C4-2B (cell line): ENCODE measurements around the gene SMIM27.
A peak's percentile ranks its signal among the peaks of the same experiment; 100 is the strongest.

Source experiments
- H3K27ac ChIP-seq: fragments of 450-650 bp; 2 replicates; pipeline ENCODE4 v1.5.1; 2017
- CTCF ChIP-seq: fragments of 450-650 bp; conservative IDR thresholded peaks from 2 replicates; pipeline ENCODE4 v1.5.1; 2017; ENCODE audit warnings: mild to moderate bottlenecking
- ZFX ChIP-seq: fragments of 450-650 bp; IDR thresholded peaks from 2 replicates; pipeline ENCODE4 v1.6.1; 2017

Gene SMIM27

DNA sequence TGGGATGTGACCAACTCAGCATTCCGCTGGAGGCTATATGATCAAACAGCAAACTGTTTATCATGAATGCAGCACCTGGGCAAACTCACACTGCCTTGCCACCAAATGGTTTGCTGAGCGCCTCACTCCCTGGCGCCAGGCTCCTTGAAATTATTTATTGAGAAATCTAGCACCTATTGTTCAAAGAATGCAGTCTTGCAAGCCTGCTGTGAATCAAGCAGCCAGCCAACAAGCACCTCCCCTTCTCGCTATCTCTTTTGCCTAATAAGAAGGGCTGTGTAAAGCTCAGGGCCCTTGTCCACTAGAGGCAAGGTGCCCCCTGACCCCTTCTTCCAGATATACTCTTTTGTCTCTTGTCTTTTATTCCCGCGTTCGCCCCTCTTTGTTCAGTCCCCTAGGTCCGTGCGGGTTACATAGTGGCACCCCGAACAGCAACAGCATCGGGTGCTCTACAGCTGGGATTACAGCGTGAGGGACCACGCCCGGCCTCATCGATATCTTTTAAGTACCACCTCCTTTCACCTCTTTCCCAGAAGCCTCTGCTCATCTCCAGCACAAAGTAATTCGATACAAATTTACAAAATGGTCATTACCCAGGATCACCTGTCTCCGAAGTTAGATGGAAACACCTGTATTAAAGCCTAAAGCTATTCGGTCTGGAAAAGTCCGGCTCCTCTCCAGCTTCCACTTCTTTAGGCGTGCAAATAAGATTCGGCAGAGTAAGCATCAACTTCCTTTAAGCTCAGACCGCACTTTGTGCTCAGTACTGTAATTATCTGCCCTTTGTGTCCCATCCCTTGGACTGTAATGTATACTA is 27.0 kb upstream of the SMIM27 start:
- H3K27ac ChIP-seq, result peak overlapping the region; percentile 63
- TF ChIP-seq ZFX, result no peak
- TF ChIP-seq CTCF, result no peak

GRCh38 chr9:32525709-32526030 is 26.5 kb upstream of the SMIM27 start:
- H3K27ac ChIP-seq, result peak overlapping the region; percentile 63
- TF ChIP-seq ZFX (no peak), CTCF (no peak)

DNA sequence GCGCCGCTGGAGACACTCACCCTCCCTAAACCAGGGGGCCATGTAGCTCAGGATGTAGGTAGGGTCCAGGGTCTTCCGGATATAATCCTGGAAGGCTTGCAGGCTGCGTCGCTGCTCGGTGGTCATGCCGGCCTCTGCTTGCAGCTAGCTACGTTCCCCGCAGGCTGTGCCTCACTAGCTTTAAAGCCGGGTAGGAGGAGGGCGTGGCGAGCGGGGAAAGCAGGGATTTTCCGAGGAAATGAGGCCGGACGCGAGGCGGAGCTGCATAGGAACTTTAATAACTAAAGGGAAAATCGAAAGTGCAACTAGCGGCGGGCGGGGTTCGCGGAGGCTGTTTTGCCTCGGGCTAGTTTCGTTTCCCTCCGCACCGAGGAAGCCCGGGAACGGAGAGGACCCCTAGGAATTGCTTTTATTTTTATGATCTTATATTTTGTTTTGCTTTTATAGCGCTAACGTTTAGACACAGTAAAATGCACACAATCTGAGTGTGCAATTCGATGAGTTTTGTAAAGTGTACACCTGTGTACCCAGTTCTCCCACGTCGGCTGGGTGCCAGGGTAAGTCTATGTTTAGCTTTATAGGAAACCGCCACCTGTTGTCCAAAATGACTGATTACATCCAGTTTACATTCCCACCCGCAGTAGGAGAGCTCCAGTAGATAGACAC is 26.0 kb upstream of the SMIM27 start, which contains the start of gene RIGI:
Gene RIGI (minus strand): TSS at position 156 of the 666 bp plus-strand sequence. CDS start 30 bp downstream, at position 126.
- TF ChIP-seq CTCF, result peak; percentile 83
- no peak for TF ChIP-seq ZFX
- H3K27ac ChIP-seq, result peak within 1 kb of the TSS; percentile 63

- peak overlapping the region; percentile 63; the same call in 1 of the 2 replicates for H3K27ac ChIP-seq
- no peak for TF ChIP-seq ZFX
- TF ChIP-seq CTCF, result peak; percentile 59
Observed at GRCh38 chr9:32526707-32527048, 25.4 kb upstream of the SMIM27 start.

DNA sequence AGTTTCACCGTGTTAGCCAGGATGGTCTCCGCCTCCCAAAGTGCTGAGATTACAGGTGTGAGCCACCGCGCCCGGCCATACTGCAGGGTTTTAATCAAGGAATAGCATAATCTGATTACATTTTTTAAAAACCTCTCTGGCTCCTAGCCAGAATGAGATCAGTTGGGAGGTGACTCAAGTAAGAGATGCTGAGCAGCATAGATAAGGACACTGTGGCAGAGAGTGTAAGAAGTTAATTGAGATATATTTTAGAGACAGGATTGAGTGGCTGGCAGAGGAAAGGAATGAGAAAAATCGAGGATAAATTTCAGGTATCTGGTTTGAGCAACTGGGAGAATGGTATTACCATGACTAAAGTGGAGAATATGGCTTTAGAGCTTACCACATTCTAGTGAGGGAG is 18.8 kb upstream of the SMIM27 start:
- no peak overlapping the region for H3K27ac ChIP-seq
- TF ChIP-seq CTCF, result no peak
- no peak for TF ChIP-seq ZFX

DNA sequence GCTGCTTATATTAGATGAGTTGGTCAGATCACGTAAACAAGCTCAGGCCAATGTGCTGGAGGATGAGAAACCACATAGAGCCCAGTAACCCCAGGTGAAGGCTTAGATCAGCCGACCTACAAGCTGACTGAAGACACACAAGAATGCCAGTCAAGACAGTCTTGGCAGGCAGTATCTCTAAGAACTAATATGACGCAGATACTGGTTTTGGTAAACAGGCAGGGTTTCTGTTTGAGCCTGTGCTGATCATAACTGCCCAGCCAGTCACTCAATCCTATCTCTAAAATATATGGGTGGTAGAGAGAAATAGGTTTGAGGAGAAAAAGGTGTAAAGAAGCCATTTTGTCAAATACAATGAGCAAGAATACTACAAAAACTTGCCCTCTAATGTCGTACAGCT is 18.3 kb upstream of the SMIM27 start:
- TF ChIP-seq CTCF (no peak), ZFX (no peak)

GRCh38 chr9:32543047-32543446 is 9.1 kb upstream of the SMIM27 start:
- TF ChIP-seq ZFX (no peak), CTCF (no peak)

More for the DNA sequence above, 18.3 kb upstream of the SMIM27 start:
- no peak overlapping the region for H3K27ac ChIP-seq

More at GRCh38 chr9:32543047-32543446, 9.1 kb upstream of the SMIM27 start:
- no peak overlapping the region for H3K27ac ChIP-seq
